ENCODE results near the gene KLHDC8A. TPM values are rescaled to one million over a fixed set of nuclear protein-coding genes. Genes with fewer than 3 reads are reported as not detected.
A peak's percentile ranks its signal among the peaks of the same experiment; 100 is the strongest.

KLHDC8A gene
- total and polyA plus RNA-seq, 4 experiments from 2014 or later: not detected

DNA sequence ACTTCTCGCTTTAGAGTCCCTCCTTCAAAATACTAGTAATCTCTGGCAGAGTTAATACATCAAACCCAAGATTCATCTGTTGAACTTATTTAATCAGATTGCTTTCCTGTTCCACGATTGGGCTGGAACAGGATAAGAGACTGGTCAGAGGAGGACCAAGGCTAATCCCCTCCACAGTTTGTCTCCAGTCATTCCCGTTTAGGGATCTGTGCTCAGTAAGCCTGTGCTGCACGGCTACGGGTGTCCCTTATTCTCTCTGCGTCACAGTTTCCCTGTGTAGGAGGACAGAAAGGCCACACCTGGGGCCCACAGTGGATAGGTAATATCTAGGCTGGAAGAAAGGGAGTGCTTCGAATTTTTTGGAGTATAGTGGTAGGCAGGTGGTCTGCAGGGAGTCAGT lies 18.7 kb downstream of the KLHDC8A start:
- H3K9me3 ChIP-seq (ENCODE audit: control insufficient read depth in 1 of 2, low read length in 2 of 2): no peaks in the 10 kb centered on the region
- no peaks in the 10 kb centered on the region for H3K4me1 ChIP-seq (ENCODE audit: insufficient read depth, low read length)
- H3K36me3 ChIP-seq (ENCODE audit: insufficient read depth, low read length): no peaks in the 10 kb centered on the region
- H3K27me3 ChIP-seq (ENCODE audit: insufficient read depth, low read length): no peaks in the 10 kb centered on the region
- Mint-ChIP-seq H3K4me3 (no peak overlapping the region), H3K4me1 (peaks cover 0 to 9% (median 3%) of the 10 kb centered on the region in 4 donors), H3K27me3 (peaks cover 9% of the 10 kb centered on the region in 2 donors), H3K36me3 (no peaks in the 10 kb centered on the region), H3K9me3 (no peaks in the 10 kb centered on the region), H3K27ac (peak overlapping the region in 1 of 7 donors; percentile 66)
- DNase-seq: no peak
- no peak overlapping the region for H3K4me3 ChIP-seq (ENCODE audit: low read length in 2 of 2)
- CTCF ChIA-PET (ENCODE audit: partially characterized antibody): interaction anchor here (0.6 to 7.4 kb wide), 8 partner anchors 9 to 185 kb away, joined by 3 to 126 read pairs (median 24); partner anchors contain the start of gene NUAK2
- no peak overlapping the region for H3K27ac ChIP-seq (ENCODE audit: low read depth, low read length)
- POLR2A ChIA-PET (ENCODE audit: partially characterized antibody): no interaction called here
- intact Hi-C loops (cut with micrococcal nuclease): loop anchor here (10.0 kb wide), 1 partner anchor 297 kb away; the partner anchor contains the start of gene ELK4

DNA sequence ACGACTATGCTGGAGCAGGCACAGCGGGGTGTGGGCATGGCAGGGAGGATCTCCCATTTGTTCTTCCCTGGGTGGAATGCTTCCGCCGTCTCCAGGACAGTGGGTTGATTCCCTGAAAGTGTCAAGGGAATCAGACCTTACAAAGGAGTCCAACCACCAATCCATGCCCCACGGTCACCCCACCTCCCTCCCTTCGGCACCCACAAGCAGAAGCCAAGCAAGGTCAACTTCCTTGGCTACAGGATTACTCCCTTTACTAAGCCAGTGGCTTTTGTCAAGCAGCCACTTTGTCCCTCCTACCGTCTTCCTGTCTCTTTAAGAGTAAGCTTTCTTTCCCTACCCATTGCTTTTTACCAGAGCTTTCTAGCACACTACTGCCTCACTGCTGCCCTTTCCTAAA lies 19.2 kb downstream of the KLHDC8A start:
- ChIA-PET POLR2A (ENCODE audit: partially characterized antibody) (no interaction called here), CTCF (ENCODE audit: partially characterized antibody) (interaction anchor here (0.6 to 7.4 kb wide), 15 partner anchors 9 to 322 kb away, joined by 3 to 126 read pairs (median 13); partner anchors contain the start of gene NUAK2)
- H3K4me3 ChIP-seq (ENCODE audit: low read length in 2 of 2): no peak overlapping the region
- Mint-ChIP-seq H3K27me3 (peaks cover 5 to 7% of the 10 kb centered on the region in 2 donors), H3K27ac (peak overlapping the region in 1 of 7 donors; percentile 66), H3K4me3 (no peak overlapping the region), H3K4me1 (peaks cover 0 to 6% (median under 1%) of the 10 kb centered on the region in 4 donors), H3K36me3 (no peaks in the 10 kb centered on the region), H3K9me3 (no peaks in the 10 kb centered on the region)
- no peaks in the 10 kb centered on the region for H3K27me3 ChIP-seq (ENCODE audit: insufficient read depth, low read length)
- no peak for DNase-seq
- no peaks in the 10 kb centered on the region for H3K36me3 ChIP-seq (ENCODE audit: insufficient read depth, low read length)
- intact Hi-C loops (cut with micrococcal nuclease): loop anchor here (10.0 kb wide), 1 partner anchor 297 kb away; the partner anchor contains the start of gene ELK4
- no peak overlapping the region for H3K27ac ChIP-seq (ENCODE audit: low read depth, low read length)
- H3K4me1 ChIP-seq (ENCODE audit: insufficient read depth, low read length): no peaks in the 10 kb centered on the region
- H3K9me3 ChIP-seq (ENCODE audit: control insufficient read depth in 1 of 2, low read length in 2 of 2): no peaks in the 10 kb centered on the region

DNA sequence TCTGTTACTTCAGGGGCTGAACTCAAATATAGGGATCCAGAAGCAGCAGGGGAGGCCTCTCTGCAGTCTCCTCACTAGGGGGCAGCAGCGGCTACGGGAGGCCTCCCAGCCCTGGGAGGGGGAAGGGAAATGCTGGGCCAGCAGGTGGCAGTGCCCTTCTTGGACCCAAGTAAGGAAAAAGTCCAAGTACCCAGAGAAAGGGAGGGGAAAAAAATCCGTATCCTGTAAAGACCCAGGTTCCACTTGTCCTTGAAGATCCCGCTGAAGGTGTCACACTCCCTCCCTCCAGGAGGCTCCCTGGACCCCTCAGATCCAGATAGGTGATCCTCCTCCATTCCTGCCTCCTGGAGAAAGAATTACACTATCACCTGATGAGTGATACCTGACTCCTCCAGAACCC lies 21.0 kb downstream of the KLHDC8A start:
- DNase-seq: peak; percentile 68 to 72 (median 70)
- Mint-ChIP-seq H3K9me3 (no peaks in the 10 kb centered on the region), H3K4me3 (no peak overlapping the region), H3K27ac (no peak overlapping the region), H3K27me3 (peaks cover 0 to 2% of the 10 kb centered on the region in 2 donors), H3K36me3 (no peaks in the 10 kb centered on the region), H3K4me1 (peaks cover 0 to 2% (median 0%) of the 10 kb centered on the region in 4 donors)
- no peaks in the 10 kb centered on the region for H3K36me3 ChIP-seq (ENCODE audit: insufficient read depth, low read length)
- H3K27me3 ChIP-seq (ENCODE audit: insufficient read depth, low read length): no peaks in the 10 kb centered on the region
- no peaks in the 10 kb centered on the region for H3K4me1 ChIP-seq (ENCODE audit: insufficient read depth, low read length)
- H3K27ac ChIP-seq (ENCODE audit: low read depth, low read length): no peak overlapping the region
- H3K4me3 ChIP-seq (ENCODE audit: low read length in 2 of 2): no peak overlapping the region
- POLR2A ChIA-PET (ENCODE audit: partially characterized antibody): interaction anchor here (0.8 to 1.4 kb wide), 2 partner anchors 14 to 61 kb away, joined by 3 to 7 read pairs; partner anchors contain the start of gene NUAK2
- no peaks in the 10 kb centered on the region for H3K9me3 ChIP-seq (ENCODE audit: control insufficient read depth in 1 of 2, low read length in 2 of 2)
- intact Hi-C loops (cut with micrococcal nuclease): loop anchor here (1.0 to 10.0 kb wide), 4 partner anchors 95 to 299 kb away; partner anchors contain the start of gene ELK4
- CTCF ChIA-PET (ENCODE audit: partially characterized antibody): interaction anchor here (0.5 to 7.4 kb wide), 37 partner anchors 9 to 297 kb away, joined by 3 to 126 read pairs (median 5); partner anchors contain the start of gene NUAK2

DNA sequence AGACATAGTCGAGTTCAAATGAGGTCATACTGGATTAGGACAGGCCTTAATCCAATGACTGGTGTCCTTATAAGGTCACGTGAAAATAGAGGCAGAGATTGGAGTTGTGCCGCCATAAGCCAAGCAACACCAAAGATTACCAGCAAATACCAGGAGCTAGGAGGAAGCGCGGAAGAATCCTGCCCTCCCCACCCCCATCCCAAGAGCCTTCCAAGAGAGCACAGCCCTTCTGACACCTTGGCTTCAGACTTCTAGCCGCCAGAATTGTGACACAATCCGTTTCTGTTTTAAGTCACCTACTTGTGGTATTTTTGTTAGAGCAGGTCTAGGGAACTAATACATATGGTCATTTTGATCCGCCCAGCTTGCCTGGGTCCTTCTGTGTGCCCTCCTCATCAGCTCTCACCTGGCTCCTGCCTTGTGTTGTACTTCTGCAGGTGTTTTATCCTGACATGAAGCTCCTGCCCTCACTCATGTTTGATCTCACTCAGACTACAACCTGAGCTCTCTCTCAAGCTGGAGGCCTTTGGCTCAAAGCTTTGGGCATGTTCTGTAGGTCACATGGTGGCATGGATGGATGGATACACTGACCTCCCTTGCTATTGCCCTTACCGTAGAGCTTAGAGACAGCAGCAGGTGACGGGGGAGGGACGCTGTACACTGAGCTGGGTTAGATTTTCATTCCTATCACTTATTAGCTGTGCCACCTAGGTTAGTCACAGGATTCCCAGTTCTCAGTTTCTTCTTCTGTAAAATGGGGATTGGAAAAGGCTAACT lies 24.5 kb downstream of the KLHDC8A start:
- Mint-ChIP-seq H3K9me3 (no peaks in the 10 kb centered on the region), H3K36me3 (no peaks in the 10 kb centered on the region), H3K27ac (no peak overlapping the region), H3K27me3 (peaks cover 0 to 2% of the 10 kb centered on the region in 2 donors), H3K4me3 (no peak overlapping the region), H3K4me1 (peaks cover 0 to 2% (median 0%) of the 10 kb centered on the region in 4 donors)
- no peak overlapping the region for H3K27ac ChIP-seq (ENCODE audit: low read depth, low read length)
- POLR2A ChIA-PET (ENCODE audit: partially characterized antibody): interaction anchor here (1.0 to 1.1 kb wide), 2 partner anchors 10 to 22 kb away, joined by 3 to 4 read pairs; partner anchors contain the start of gene NUAK2
- DNase-seq: no peak
- no peaks in the 10 kb centered on the region for H3K9me3 ChIP-seq (ENCODE audit: control insufficient read depth in 1 of 2, low read length in 2 of 2)
- no peaks in the 10 kb centered on the region for H3K4me1 ChIP-seq (ENCODE audit: insufficient read depth, low read length)
- no peaks in the 10 kb centered on the region for H3K36me3 ChIP-seq (ENCODE audit: insufficient read depth, low read length)
- intact Hi-C loops (cut with micrococcal nuclease): loop anchor here (10.0 kb wide), 1 partner anchor 303 kb away; the partner anchor contains the start of gene ELK4
- H3K27me3 ChIP-seq (ENCODE audit: insufficient read depth, low read length): no peaks in the 10 kb centered on the region
- no peak overlapping the region for H3K4me3 ChIP-seq (ENCODE audit: low read length in 2 of 2)
- CTCF ChIA-PET (ENCODE audit: partially characterized antibody): interaction anchor here (0.7 to 23.6 kb wide), 10 partner anchors 8 to 260 kb away, joined by 3 to 1429 read pairs (median 5); no protein-coding TSS in a partner anchor

DNA sequence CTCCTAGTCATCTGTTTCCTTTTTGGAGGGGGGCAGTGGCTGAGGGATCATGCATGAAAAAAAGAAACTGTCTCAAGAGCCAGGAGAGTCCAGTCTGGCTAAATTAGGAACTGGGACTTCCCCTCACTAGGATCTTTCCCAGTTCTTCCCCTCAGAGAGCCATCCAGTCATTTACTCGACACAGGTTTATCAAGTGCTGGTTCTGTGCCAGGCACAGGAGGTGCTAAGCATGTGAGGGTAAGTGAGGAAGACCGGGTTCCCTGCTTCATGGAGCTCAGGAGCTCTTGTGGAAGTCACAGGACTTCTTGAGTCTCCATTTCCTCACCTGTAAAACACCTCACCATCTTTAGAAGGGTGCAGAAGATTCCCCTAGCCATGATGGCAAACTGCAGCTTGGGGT lies 26.6 kb downstream of the KLHDC8A start:
- Histone ChIP-seq H3K9me3 (ENCODE audit: control insufficient read depth in 1 of 2, low read length in 2 of 2) (no peaks in the 10 kb centered on the region), H3K4me3 (ENCODE audit: low read length in 2 of 2) (no peak overlapping the region), H3K27ac (ENCODE audit: low read depth, low read length) (no peak overlapping the region), H3K4me1 (ENCODE audit: insufficient read depth, low read length) (peaks cover 4% of the 10 kb centered on the region), H3K27me3 (ENCODE audit: insufficient read depth, low read length) (no peaks in the 10 kb centered on the region), H3K36me3 (ENCODE audit: insufficient read depth, low read length) (no peaks in the 10 kb centered on the region)
- Mint-ChIP-seq H3K27me3 (peaks cover 0 to 6% of the 10 kb centered on the region in 2 donors), H3K27ac (no peak overlapping the region), H3K9me3 (no peaks in the 10 kb centered on the region), H3K36me3 (no peaks in the 10 kb centered on the region), H3K4me1 (peaks cover 3 to 7% (median 5%) of the 10 kb centered on the region in 4 donors), H3K4me3 (no peak overlapping the region)
- DNase-seq: no peak
- CTCF ChIA-PET (ENCODE audit: partially characterized antibody): interaction anchor here (1.7 to 23.6 kb wide), 2 partner anchors 9 to 51 kb away, joined by 3 to 1429 read pairs; no protein-coding TSS in a partner anchor
- intact Hi-C loops (cut with micrococcal nuclease): loop anchor here (10.0 kb wide), 1 partner anchor 305 kb away; the partner anchor contains the start of gene ELK4
- POLR2A ChIA-PET (ENCODE audit: partially characterized antibody): interaction anchor here (22.4 kb wide), 1 partner anchor 49 kb away, joined by 1030 read pairs; no protein-coding TSS in a partner anchor

DNA sequence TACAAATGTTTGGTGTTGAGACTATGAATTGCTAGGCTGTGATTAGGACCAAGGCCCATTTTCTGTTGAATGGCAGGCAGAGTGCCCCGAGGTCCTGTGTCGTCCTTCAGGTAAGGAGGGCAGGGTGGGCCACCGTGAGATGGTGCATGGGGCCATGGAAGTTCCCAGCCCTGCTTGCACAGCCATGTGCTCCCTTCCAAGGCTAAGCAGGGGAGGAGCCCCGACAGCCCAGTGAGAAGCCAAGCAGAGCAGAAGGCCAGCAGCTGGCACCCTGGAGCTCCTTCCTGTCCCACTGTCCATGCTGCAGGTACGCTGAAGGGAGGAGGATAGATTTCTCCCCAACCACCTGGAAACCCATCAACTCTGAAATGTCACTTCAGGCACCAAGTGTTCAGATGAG lies 27.0 kb downstream of the KLHDC8A start:
- intact Hi-C loops (cut with micrococcal nuclease): loop anchor here (10.0 kb wide), 1 partner anchor 305 kb away; the partner anchor contains the start of gene ELK4
- Mint-ChIP-seq H3K4me3 (no peak overlapping the region), H3K27me3 (peaks cover 0 to 6% of the 10 kb centered on the region in 2 donors), H3K9me3 (no peaks in the 10 kb centered on the region), H3K4me1 (peaks cover 8 to 12% (median 9%) of the 10 kb centered on the region in 4 donors), H3K36me3 (no peaks in the 10 kb centered on the region), H3K27ac (no peak overlapping the region)
- DNase-seq: no peak
- H3K4me1 ChIP-seq (ENCODE audit: insufficient read depth, low read length): peaks cover 9% of the 10 kb centered on the region
- H3K27me3 ChIP-seq (ENCODE audit: insufficient read depth, low read length): no peaks in the 10 kb centered on the region
- H3K36me3 ChIP-seq (ENCODE audit: insufficient read depth, low read length): no peaks in the 10 kb centered on the region
- no peak overlapping the region for H3K4me3 ChIP-seq (ENCODE audit: low read length in 2 of 2)
- H3K9me3 ChIP-seq (ENCODE audit: control insufficient read depth in 1 of 2, low read length in 2 of 2): no peaks in the 10 kb centered on the region
- ChIA-PET POLR2A (ENCODE audit: partially characterized antibody) (interaction anchor here (22.4 kb wide), 1 partner anchor 49 kb away, joined by 1030 read pairs; no protein-coding TSS in a partner anchor), CTCF (ENCODE audit: partially characterized antibody) (interaction anchor here (1.7 to 23.6 kb wide), 3 partner anchors 9 to 194 kb away, joined by 3 to 1429 read pairs (median 9); no protein-coding TSS in a partner anchor)
- no peak overlapping the region for H3K27ac ChIP-seq (ENCODE audit: low read depth, low read length)
